ENCODE measurements around the gene SLC45A1. TPM values are rescaled to one million over a fixed set of nuclear protein-coding genes. Genes with fewer than 3 reads are reported as not detected.
"Not testable (repeated sequence)": the region's sequence is repeated elsewhere in the genome, so short reads cannot be mapped to it uniquely, and the experiment has no call there.

SLC45A1 gene
- total RNA-seq, 1 donor from 2014 or later = 3.3 TPM

GRCh38 chr1:8367571-8368194 is 49.8 kb downstream of the SLC45A1 start:
- DNase-seq (ENCODE audit: low spot score) = no peak

DNA sequence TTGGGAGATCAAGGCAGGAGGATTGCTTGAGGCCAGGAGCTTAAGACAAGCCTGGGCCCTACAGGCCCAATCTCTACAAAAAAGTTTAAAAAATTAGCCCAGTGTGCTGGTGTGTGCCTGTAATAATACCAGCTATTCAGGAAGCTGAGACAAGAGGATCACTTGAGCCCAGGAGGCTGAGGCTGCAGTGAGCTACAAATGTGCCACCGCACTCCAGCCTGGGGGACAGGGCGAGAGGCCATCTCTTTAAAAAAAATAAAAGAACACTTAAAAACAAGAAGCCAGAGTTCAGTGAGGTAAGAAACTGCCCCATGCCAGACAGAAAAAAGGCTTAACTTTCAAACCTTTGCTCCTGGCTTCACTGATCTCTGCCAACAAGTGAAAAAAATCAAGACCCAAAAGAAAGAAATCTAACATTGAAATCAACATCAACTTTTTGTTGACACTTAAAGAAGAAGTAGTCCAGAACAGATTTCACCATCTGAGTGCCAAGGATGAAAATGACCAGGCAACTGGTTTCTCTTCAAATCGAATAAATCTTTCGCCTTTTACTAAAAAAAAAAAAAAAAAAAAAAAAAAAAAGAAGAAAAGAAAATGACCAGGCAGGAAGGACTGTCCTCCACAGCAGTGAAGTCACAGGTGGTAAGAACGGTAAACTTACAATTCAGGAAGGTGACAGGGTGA is 51.2 kb downstream of the SLC45A1 start:
- DNase-seq (ENCODE audit: low spot score) = no peak

GRCh38 chr1:8370046-8370881 is 52.4 kb downstream of the SLC45A1 start:
- DNase-seq (ENCODE audit: low spot score) = no peak

DNA sequence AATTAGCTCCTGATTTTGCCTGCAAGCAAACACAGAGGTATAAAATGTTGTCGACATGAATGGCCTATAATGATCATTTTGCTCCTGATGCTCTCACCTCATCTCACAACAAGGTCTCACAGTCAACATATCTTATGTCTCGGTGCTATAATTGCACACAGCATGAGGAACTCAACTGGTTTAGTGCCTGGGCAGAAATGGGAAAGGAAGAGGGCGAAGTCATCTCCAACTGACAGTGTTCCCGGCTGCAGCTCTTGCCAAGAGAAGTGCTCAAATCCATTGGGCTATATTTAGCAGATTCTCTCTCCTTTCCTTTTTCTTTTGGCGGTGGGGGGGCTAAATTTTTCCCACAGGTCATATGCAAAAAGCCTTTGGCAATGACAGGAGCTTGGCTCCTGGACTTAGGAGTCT is 53.0 kb downstream of the SLC45A1 start:
- no peak for DNase-seq (ENCODE audit: low spot score)

GRCh38 chr1:8371372-8371991 is 53.6 kb downstream of the SLC45A1 start:
- DNase-seq (ENCODE audit: low spot score) = no peak

GRCh38 chr1:8373125-8373524 is 55.2 kb downstream of the SLC45A1 start:
- DNase-seq (ENCODE audit: low spot score) = no peak

DNA sequence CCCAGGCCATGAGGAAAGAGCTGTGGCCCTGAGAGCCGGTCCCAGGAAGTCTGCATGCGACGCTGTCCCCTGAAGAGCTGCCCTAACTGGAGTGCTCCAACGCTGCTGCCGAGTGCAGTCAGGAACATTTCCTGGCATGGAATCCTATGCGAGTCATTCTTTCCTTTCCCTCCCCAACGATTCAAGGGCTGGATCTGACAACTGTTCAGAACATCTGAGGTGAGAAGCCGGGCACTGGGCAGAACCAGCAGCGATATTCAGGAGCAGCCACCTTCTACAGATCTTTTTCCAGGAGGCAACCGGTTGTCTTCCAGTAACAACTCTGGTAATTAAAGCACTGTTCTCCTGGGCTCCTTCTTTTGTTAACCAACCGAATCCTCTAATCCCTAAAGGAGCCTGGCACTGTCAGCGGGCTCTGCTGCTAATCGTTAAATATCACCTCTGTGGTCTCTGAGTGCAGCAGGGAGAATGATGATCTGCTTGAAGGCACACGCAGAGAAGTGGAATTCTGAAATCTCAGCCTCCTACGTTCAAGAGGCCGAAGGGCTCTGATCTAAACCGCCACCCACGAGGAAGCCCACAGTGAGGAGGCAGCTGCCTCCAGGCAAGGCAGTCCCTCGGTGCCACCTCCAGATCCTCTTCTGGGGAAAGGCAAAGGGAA is 55.8 kb downstream of the SLC45A1 start:
- peak; percentile 80 for DNase-seq (ENCODE audit: low spot score)

DNA sequence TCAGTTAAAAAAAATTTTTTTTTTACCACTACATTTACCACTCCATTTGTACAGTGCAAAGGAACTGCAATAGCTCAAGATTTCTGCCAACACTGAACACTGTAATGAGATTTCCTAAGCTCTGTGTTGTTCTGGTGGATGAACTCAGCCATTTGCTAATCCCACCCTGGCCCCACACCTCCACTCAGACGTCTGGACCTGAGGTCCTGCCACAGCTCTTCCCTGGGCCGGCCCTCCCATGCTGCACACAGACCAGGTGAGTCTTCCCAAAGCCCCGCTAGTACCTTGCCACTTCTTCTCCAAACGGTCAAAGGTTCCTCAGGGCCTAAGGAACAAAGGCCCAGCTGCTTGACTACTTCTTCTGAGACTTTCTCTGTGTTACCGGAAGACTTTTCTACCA is 56.4 kb downstream of the SLC45A1 start:
- no peak for DNase-seq (ENCODE audit: low spot score)

GRCh38 chr1:8374812-8375211 is 56.9 kb downstream of the SLC45A1 start:
- no peak for DNase-seq (ENCODE audit: low spot score)

DNA sequence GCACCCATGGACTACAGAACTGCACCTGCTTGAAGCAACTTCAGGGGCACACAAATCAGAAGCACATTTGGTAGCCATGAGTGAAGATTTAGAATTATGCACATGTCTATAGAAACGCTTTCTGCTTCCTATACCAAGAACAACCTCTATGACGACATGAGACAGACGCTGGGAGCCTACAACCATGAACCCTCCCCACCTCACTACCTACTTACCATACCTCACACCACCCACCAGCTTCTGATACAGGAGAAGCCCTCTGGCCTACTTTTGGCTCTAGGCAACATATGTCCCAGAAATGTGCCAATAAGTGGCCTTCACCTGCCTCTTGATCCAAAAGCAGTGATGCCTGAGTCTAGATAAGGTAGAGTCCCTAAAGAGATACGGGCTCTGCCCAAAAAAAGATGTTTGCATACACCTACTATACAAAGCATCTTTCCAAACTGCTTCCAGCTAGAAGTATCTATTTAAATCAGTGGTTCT is 58.5 kb downstream of the SLC45A1 start:
- DNase-seq (ENCODE audit: low spot score) = no peak

DNA sequence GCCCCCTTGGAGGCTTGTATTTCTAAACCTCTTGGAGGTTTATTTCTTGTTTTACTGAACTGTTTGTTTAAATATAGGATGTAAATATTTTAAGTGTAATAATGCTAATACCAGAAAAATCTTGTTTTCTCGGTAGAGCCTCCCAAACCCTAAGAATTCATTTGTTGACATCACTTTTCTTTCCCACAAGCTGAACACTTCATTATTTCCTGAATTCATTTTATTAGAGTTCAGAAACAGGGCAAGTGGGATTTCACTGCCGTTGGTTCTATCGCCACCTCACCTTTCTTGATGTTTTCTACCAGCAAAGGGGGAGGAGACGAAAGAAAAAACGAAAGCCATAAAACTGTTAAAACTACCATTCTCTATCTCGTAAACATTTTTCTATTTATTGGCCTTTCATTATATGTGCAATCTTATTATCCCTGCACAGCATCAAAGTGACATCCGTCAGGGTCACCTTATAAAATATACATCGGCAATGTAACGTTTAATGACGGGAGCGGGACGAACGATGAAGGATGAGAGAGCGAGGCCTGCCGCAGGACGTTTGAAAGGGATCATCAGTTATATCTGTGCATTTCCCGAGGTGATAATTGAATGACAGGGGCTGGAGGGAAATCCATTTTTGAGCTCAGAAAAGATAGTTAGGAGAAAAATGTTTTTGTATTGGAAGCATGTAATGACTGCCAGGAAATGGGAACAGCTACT is 59.5 kb downstream of the SLC45A1 start:
- DNase-seq (ENCODE audit: low spot score) = no peak

- no peak for DNase-seq (ENCODE audit: low spot score)
Measured at GRCh38 chr1:8378178-8378577, 60.3 kb downstream of the SLC45A1 start.

- no peak for DNase-seq (ENCODE audit: low spot score)
Measured at GRCh38 chr1:8378981-8379470, 61.1 kb downstream of the SLC45A1 start.

DNA sequence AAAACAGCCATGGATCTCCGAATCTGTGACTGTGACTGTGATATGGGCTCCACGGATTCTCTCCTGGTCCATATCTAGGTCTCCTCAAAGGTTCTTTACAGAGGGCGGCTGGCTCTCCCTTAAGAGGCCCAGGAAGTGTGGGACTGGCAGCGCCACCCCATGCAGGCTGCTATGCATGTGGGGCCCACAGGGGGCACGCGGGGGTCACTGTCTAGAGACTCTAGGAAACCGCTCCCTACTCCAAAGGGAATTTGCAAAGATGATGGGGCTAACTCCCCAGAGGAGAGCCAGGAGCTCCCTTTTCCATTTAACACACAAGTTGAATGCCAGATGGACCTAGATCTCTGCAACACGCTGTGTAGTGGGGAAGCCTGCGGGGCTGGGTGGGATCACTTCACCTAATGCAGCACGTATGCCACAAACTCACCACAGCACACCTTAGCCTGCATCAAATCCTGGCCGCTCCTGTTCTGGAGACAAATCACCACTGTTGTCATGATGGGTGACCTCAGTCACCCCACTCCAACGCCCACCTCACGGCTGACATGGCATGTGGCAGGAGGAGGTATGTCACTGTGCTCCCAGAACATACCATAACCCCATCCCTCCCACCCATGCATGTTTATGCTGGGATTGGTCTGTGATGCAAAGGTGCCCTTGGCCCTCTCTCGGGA is 61.7 kb downstream of the SLC45A1 start:
- DNase-seq (ENCODE audit: low spot score) = no peak

DNA sequence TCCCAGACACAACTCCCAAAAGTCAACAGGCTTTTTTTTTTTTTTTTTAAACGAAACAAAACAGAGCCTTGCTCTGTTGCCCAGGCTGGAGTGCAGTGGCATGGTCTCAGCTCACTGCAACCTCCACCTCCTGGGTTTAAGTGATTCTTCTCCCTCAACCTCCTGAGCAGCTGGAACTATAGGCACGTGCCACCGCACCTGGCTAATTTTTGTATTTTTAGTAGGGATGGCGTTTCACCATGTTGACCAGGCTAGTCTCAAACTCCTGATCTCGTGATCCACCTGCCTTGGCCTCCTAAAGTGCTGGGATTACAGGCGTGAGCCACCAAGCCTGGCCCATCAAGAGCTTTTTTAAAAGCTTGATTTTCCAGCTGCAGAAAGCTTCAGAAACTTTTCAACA is 62.4 kb downstream of the SLC45A1 start:
- not testable (repeated sequence) for DNase-seq (ENCODE audit: low spot score)

- DNase-seq (ENCODE audit: low spot score) = no peak
Measured at GRCh38 chr1:8381618-8382017, 63.7 kb downstream of the SLC45A1 start.

- no peak for DNase-seq (ENCODE audit: low spot score)
Measured at GRCh38 chr1:8382051-8382505, 64.2 kb downstream of the SLC45A1 start.

DNA sequence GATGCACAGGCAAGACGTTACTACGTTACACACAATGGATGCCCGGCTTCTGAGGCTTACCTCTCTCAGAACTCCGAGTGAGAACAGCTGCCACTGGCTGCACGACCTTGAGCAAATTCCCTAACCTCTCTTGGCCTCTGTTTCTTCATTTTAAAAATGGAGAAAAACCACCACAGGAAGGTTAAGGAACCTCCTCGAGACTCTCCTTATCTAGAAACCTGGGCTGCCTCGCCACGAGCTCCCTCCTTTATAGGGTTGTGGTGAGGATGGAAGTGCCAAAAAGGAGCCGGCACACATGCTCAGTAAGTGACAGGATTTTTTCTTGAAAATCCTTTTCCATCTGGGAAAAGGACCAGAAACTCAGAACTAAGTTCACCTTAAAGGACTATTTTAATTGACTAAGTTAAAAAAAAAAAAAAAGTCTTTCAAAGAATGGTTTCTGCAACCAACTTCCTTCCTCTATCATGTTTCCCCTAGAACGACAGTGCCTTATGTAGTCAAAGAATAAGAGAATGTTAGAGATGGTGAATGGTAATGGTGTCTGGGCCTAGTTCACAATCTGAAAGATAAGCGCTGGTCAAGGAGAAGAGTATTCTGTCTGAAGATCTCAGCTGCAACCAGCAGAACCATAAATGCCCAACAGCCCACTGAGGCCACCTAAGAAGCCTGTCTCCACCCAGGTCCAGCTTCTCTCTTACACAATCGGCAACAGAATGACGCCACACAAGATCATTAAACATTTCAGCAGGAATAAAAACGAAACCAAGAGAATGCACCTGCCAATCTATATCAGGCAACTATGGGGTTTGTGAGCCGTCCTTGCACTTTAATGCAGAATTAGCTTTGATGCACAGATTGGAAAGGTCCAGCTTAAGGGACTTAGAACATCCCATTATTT is 64.9 kb downstream of the SLC45A1 start:
- no peak for DNase-seq (ENCODE audit: low spot score)

GRCh38 chr1:8384088-8384487 is 66.2 kb downstream of the SLC45A1 start:
- DNase-seq (ENCODE audit: low spot score) = no peak
